Stimulated activated CD8-positive, alpha-beta memory T cell treated with anti-CD3 and anti-CD28 coated beads, Interleukin-2, amount 100 ng/mL, for 1 hour (primary cell): ENCODE data around the gene KRTAP9-7.
A peak's percentile ranks its signal among the peaks of the same experiment; 100 is the strongest.

ENCODE experiments used
- DNase-seq, 2 donors: peaks; one replicate each; pipeline ENCODE4 v3.0.0-alpha.2; 2020; ENCODE audit warnings: low read depth in 2 of 2

KRTAP9-7 gene

GRCh38 chr17:41271858-41272257, 3.6 kb upstream of the KRTAP9-7 start:
- DNase-seq: no peak

- no peak for DNase-seq
Observed at GRCh38 chr17:41278176-41278955, 2.9 kb downstream of the KRTAP9-7 start.

GRCh38 chr17:41284043-41284442, 8.5 kb downstream of the KRTAP9-7 start:
- no peak for DNase-seq

- no peak for DNase-seq
Observed at GRCh38 chr17:41284546-41284945, 9.0 kb downstream of the KRTAP9-7 start.

- DNase-seq: no peak
Observed at GRCh38 chr17:41287050-41287449, 11.6 kb downstream of the KRTAP9-7 start.

- no peak for DNase-seq
Observed at GRCh38 chr17:41294016-41294415, 18.5 kb downstream of the KRTAP9-7 start.

GRCh38 chr17:41296846-41297245, 21.3 kb downstream of the KRTAP9-7 start:
- no peak for DNase-seq

GRCh38 chr17:41298458-41299135, 23.1 kb downstream of the KRTAP9-7 start:
- DNase-seq: no peak

GRCh38 chr17:41301204-41301790, 25.8 kb downstream of the KRTAP9-7 start:
- no peak for DNase-seq

GRCh38 chr17:41301916-41302901, 26.7 kb downstream of the KRTAP9-7 start, which contains the start of gene KRTAP29-1:
Gene KRTAP29-1, minus strand, starts transcription at chr17:41302851. Its CDS starts 0 bp downstream, at chr17:41302851.
- no peak for DNase-seq

- DNase-seq: no peak
Observed at GRCh38 chr17:41302981-41303380, 27.5 kb downstream of the KRTAP9-7 start.

- no peak for DNase-seq
Observed at GRCh38 chr17:41304091-41304490, 28.6 kb downstream of the KRTAP9-7 start.

GRCh38 chr17:41307647-41308046, 32.1 kb downstream of the KRTAP9-7 start:
- no peak for DNase-seq

- peak; percentile 58 for DNase-seq
Observed at GRCh38 chr17:41308251-41308917, 32.9 kb downstream of the KRTAP9-7 start.

- DNase-seq: peak; percentile 17 to 31
Observed at GRCh38 chr17:41308918-41309359, 33.4 kb downstream of the KRTAP9-7 start, which contains the start of gene KRTAP16-1. Gene KRTAP16-1, minus strand, starts transcription at chr17:41309309. Its CDS starts 56 bp downstream, at chr17:41309253.

GRCh38 chr17:41311111-41311510, 35.6 kb downstream of the KRTAP9-7 start:
- no peak for DNase-seq

- DNase-seq: no peak
Observed at GRCh38 chr17:41315204-41315794, 39.8 kb downstream of the KRTAP9-7 start, which contains the start of gene KRTAP17-1. Gene KRTAP17-1, minus strand, starts transcription at chr17:41315710. Its CDS starts 60 bp downstream, at chr17:41315650.

GRCh38 chr17:41315814-41316445, 40.4 kb downstream of the KRTAP9-7 start:
- no peak for DNase-seq

GRCh38 chr17:41318231-41318630, 42.7 kb downstream of the KRTAP9-7 start:
- no peak for DNase-seq
